ENCODE results near the gene CRYZ.

- TF ChIP-seq, protein P1, sequence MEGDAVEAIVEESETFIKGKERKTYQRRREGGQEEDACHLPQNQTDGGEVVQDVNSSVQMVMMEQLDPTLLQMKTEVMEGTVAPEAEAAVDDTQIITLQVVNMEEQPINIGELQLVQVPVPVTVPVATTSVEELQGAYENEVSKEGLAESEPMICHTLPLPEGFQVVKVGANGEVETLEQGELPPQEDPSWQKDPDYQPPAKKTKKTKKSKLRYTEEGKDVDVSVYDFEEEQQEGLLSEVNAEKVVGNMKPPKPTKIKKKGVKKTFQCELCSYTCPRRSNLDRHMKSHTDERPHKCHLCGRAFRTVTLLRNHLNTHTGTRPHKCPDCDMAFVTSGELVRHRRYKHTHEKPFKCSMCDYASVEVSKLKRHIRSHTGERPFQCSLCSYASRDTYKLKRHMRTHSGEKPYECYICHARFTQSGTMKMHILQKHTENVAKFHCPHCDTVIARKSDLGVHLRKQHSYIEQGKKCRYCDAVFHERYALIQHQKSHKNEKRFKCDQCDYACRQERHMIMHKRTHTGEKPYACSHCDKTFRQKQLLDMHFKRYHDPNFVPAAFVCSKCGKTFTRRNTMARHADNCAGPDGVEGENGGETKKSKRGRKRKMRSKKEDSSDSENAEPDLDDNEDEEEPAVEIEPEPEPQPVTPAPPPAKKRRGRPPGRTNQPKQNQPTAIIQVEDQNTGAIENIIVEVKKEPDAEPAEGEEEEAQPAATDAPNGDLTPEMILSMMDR (IDR thresholded peaks at IDR 0.05) = no peak
- TF ChIP-seq POLR2A (IDR thresholded peaks at IDR 0.05) = no peak
Observed at GRCh38 chr1:74775735-74776134, 42.9 kb upstream of the CRYZ start.

Data from tibial nerve (tissue), 3 donors.